HepG2 (cell line): Measurements from ENCODE around the gene BSN. TPM values are rescaled to one million over a fixed set of nuclear protein-coding genes. Genes with fewer than 3 reads are reported as not detected.
A peak's percentile ranks its signal among the peaks of the same experiment; 100 is the strongest.

Experiments
- DPF2 ChIP-seq: sonication (generic); formaldehyde crosslinking; IDR thresholded peaks from 2 replicates; pipeline ENCODE4 v1.4.0; 2020; ENCODE audit warnings: mild to moderate bottlenecking, low read depth, missing genetic modification reagents, borderline replicate concordance
- ETV6 ChIP-seq: sonication (generic); formaldehyde crosslinking; conservative IDR thresholded peaks from 2 replicates; pipeline ENCODE4 v1.4.0; 2020; ENCODE audit warnings: missing genetic modification reagents
- FOXC1 ChIP-seq: sonication (generic); formaldehyde crosslinking; IDR thresholded peaks from 2 replicates; pipeline ENCODE4 v1.8.0; 2022; ENCODE audit warnings: mild to moderate bottlenecking, missing genetic modification reagents, borderline replicate concordance
- GLI4 ChIP-seq: sonication (generic); formaldehyde crosslinking; IDR thresholded peaks from 2 replicates; pipeline ENCODE4 v1.5.1; 2020; ENCODE audit warnings: missing genetic modification reagents, mild to moderate bottlenecking, moderate library complexity, borderline replicate concordance
- RXRA ChIP-seq: sonication (generic); formaldehyde crosslinking; IDR thresholded peaks from 2 replicates; pipeline ENCODE4 v1.5.1; 2020; ENCODE audit warnings: missing genetic modification reagents
- ZNF350 ChIP-seq: sonication (generic); formaldehyde crosslinking; IDR thresholded peaks from 2 replicates; pipeline ENCODE4 v1.4.0; 2020; ENCODE audit warnings: mild to moderate bottlenecking, low read depth, missing genetic modification reagents, borderline replicate concordance
- ZNF790 ChIP-seq: sonication (generic); formaldehyde crosslinking; IDR thresholded peaks from 2 replicates; pipeline ENCODE4 v1.8.0; 2022; ENCODE audit warnings: missing genetic modification reagents, mild to moderate bottlenecking, borderline replicate concordance
- polyA plus RNA-seq, 8 experiments: library from polyadenylated mRNA; depleted of rRNA in 3 of 8; stranded (reverse) in 7 of 8; unstranded in 1 of 8; fragments of >200 nt; fragmentation: Illumina TruSeq in 4 of 8; extraction: Trizol in 4 of 8; gene quantifications; 2 replicates each; pipeline versions ENCODE4 v1.2.1 to v1.2.3, GENCODE V29; 2011 to 2016; ENCODE audit warnings: low read depth in 4 of 8, missing spikeins in 1 of 8, mixed read lengths in 1 of 8; ENCODE audit not compliant: insufficient read depth in 1 of 8
- total RNA-seq, 5 experiments: library from RNA; depleted of rRNA; stranded (reverse); fragments of >200 nt; fragmentation: Illumina TruSeq; extraction: Trizol; gene quantifications; 2 replicates each; pipeline ENCODE4 v1.2.3, GENCODE V29; 2016; ENCODE audit warnings: low read depth in 1 of 5
- TF ChIP-seq, protein P1 (sequence below): sonication (generic); formaldehyde crosslinking; IDR thresholded peaks from one replicate; pipeline ENCODE4 v1.5.1; 2020; ENCODE audit warnings: mild to moderate bottlenecking, missing genetic modification reagents; ENCODE audit errors: not compliant biosample characterization
- TF ChIP-seq, protein P2 (sequence below): sonication (generic); formaldehyde crosslinking; IDR thresholded peaks from 2 replicates; pipeline ENCODE4 v1.4.0; 2020; ENCODE audit warnings: missing genetic modification reagents, mild to moderate bottlenecking, borderline replicate concordance
- TF ChIP-seq, protein P3 (sequence below): sonication (generic); formaldehyde crosslinking; IDR thresholded peaks from 2 replicates; pipeline ENCODE4 v1.4.0; 2020; ENCODE audit warnings: missing genetic modification reagents, borderline replicate concordance
- TF ChIP-seq, protein P4 (sequence below): sonication (generic); formaldehyde crosslinking; IDR thresholded peaks from 2 replicates; pipeline ENCODE4 v1.5.1; 2020; ENCODE audit warnings: mild to moderate bottlenecking, moderate library complexity, missing genetic modification reagents

BSN gene
- total and polyA plus RNA-seq, 2 of the 13 experiments (the other 11 are each of a cell fraction or from before 2014, with no cell fraction given), result 0.42 to 0.86 TPM

DNA sequence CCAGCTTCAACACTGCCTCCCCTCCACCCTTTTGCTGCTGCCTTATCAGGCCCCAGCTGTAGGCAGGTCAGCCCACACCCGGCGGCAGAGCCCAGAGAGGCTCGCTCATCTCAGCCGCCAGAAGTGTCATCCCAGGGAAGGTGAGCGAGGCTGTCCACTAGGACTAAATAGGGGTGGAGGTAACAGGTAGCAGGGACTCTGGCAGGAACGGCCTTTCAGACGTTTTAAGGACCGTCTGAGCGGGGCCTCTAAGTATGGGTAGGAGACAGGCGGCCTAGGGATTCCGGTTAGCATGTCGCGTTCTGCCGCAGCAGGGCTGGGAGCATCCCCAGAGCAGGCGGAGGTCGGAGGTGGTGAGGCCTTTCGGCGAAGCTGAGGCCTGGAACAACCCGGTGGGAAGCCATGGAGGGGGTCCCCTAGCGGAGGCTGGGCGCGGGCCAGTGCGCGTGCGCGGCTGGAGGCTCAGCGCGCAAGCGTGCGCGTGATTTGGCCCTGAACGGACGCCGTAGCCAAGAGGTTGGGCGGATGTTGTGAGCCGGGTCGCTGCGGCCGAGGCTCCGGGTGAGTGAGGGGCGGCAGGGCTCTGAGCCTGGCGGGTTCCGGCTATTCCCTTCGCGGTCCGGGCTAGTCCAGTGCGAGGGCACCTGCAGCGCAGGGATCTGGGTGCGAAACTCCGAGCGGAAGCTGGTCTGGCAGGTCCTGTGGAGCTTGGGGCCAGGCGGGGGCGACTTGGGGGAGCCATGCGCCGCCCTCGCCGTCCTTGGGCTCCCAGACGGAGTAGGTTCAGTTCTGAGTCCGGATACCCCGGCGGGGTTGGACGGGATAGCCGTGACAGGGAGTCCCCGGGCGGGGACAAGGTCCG lies 135.0 kb downstream of the BSN start, which contains the start of the genes MST1 and RNF123 (continued):
- TF ChIP-seq GLI4 (CRISPR knock-in tag) (no peak), DPF2 (CRISPR knock-in tag) (0 out of 2 replicates have a peak, but pooled peaks have one; percentile 30), ZNF790 (peak; percentile 20; the same call in 1 of the 2 replicates), FOXC1 (peak; percentile 87; the same call in 1 of the 2 replicates), RXRA (CRISPR knock-in tag) (peak; percentile 66; the same call in 1 of the 2 replicates), ZNF350 (CRISPR knock-in tag) (peak; percentile 57; the same call in 1 of the 2 replicates), ETV6 (CRISPR knock-in tag) (no peak)
- TF ChIP-seq, protein P1, sequence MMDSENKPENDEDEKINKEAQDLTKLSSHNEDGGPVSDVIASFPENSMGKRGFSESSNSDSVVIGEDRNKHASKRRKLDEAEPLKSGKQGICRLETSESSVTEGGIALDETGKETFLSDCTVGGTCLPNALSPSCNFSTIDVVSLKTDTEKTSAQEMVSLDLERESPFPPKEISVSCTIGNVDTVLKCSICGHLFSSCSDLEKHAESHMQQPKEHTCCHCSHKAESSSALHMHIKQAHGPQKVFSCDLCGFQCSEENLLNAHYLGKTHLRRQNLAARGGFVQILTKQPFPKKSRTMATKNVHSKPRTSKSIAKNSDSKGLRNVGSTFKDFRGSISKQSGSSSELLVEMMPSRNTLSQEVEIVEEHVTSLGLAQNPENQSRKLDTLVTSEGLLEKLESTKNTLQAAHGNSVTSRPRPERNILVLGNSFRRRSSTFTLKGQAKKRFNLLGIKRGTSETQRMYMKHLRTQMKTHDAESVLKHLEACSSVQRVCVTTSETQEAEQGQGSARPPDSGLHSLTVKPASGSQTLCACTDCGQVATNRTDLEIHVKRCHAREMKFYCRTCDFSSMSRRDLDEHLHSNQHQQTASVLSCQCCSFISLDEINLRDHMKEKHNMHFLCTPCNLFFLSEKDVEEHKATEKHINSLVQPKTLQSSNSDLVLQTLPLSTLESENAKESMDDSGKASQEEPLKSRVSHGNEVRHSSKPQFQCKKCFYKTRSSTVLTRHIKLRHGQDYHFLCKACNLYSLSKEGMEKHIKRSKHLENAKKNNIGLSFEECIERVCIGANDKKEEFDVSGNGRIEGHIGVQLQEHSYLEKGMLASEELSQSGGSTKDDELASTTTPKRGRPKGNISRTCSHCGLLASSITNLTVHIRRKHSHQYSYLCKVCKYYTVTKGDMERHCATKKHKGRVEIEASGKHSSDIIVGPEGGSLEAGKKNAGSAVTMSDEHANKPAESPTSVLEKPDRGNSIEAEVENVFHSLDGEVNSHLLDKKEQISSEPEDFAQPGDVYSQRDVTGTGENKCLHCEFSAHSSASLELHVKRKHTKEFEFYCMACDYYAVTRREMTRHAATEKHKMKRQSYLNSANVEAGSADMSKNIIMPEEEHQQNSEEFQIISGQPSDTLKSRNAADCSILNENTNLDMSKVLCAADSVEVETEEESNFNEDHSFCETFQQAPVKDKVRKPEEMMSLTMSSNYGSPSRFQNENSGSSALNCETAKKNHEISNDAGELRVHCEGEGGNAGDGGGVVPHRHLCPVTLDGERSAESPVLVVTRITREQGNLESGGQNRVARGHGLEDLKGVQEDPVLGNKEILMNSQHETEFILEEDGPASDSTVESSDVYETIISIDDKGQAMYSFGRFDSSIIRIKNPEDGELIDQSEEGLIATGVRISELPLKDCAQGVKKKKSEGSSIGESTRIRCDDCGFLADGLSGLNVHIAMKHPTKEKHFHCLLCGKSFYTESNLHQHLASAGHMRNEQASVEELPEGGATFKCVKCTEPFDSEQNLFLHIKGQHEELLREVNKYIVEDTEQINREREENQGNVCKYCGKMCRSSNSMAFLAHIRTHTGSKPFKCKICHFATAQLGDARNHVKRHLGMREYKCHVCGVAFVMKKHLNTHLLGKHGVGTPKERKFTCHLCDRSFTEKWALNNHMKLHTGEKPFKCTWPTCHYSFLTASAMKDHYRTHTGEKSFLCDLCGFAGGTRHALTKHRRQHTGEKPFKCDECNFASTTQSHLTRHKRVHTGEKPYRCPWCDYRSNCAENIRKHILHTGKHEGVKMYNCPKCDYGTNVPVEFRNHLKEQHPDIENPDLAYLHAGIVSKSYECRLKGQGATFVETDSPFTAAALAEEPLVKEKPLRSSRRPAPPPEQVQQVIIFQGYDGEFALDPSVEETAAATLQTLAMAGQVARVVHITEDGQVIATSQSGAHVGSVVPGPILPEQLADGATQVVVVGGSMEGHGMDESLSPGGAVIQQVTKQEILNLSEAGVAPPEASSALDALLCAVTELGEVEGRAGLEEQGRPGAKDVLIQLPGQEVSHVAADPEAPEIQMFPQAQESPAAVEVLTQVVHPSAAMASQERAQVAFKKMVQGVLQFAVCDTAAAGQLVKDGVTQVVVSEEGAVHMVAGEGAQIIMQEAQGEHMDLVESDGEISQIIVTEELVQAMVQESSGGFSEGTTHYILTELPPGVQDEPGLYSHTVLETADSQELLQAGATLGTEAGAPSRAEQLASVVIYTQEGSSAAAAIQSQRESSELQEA (CRISPR knock-in tag), result no peak
- TF ChIP-seq, protein P2, sequence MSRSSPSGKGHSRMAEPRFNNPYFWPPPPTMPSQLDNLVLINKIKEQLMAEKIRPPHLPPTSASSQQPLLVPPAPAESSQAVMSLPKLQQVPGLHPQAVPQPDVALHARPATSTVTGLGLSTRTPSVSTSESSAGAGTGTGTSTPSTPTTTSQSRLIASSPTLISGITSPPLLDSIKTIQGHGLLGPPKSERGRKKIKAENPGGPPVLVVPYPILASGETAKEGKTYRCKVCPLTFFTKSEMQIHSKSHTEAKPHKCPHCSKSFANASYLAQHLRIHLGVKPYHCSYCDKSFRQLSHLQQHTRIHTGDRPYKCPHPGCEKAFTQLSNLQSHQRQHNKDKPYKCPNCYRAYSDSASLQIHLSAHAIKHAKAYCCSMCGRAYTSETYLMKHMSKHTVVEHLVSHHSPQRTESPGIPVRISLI, result peak; percentile 29; the same call in 1 of the 2 replicates
- TF ChIP-seq, protein P3, sequence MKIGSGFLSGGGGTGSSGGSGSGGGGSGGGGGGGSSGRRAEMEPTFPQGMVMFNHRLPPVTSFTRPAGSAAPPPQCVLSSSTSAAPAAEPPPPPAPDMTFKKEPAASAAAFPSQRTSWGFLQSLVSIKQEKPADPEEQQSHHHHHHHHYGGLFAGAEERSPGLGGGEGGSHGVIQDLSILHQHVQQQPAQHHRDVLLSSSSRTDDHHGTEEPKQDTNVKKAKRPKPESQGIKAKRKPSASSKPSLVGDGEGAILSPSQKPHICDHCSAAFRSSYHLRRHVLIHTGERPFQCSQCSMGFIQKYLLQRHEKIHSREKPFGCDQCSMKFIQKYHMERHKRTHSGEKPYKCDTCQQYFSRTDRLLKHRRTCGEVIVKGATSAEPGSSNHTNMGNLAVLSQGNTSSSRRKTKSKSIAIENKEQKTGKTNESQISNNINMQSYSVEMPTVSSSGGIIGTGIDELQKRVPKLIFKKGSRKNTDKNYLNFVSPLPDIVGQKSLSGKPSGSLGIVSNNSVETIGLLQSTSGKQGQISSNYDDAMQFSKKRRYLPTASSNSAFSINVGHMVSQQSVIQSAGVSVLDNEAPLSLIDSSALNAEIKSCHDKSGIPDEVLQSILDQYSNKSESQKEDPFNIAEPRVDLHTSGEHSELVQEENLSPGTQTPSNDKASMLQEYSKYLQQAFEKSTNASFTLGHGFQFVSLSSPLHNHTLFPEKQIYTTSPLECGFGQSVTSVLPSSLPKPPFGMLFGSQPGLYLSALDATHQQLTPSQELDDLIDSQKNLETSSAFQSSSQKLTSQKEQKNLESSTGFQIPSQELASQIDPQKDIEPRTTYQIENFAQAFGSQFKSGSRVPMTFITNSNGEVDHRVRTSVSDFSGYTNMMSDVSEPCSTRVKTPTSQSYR, result no peak
- TF ChIP-seq, protein P4, sequence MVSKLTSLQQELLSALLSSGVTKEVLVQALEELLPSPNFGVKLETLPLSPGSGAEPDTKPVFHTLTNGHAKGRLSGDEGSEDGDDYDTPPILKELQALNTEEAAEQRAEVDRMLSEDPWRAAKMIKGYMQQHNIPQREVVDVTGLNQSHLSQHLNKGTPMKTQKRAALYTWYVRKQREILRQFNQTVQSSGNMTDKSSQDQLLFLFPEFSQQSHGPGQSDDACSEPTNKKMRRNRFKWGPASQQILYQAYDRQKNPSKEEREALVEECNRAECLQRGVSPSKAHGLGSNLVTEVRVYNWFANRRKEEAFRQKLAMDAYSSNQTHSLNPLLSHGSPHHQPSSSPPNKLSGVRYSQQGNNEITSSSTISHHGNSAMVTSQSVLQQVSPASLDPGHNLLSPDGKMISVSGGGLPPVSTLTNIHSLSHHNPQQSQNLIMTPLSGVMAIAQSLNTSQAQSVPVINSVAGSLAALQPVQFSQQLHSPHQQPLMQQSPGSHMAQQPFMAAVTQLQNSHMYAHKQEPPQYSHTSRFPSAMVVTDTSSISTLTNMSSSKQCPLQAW (CRISPR knock-in tag), result peak; percentile 55
